Measurements from ENCODE around the gene ERLEC1. TPM values are rescaled to one million over a fixed set of nuclear protein-coding genes. Genes with fewer than 3 reads are reported as not detected.
"Not testable (repeated sequence)": the region's sequence is repeated elsewhere in the genome, so short reads cannot be mapped to it uniquely, and the experiment has no call there.

ERLEC1 gene
- total RNA-seq, 1 donor from 2014 or later, result 44.9 TPM

GRCh38 chr2:53848062-53848461 lies 61.2 kb downstream of the ERLEC1 start:
- H3K9me3 ChIP-seq (ENCODE audit: control insufficient read depth in 3 of 3, low read length in 3 of 3), result no peaks in the 10 kb centered on the region
- H3K4me1 ChIP-seq (ENCODE audit: control insufficient read depth in 3 of 3, insufficient read depth in 3 of 3, low read length in 3 of 3), result no peaks in the 10 kb centered on the region
- H3K36me3 ChIP-seq (ENCODE audit: control insufficient read depth in 3 of 3, insufficient read depth in 3 of 3, low read length in 3 of 3), result peaks cover under 1 to 3% (median 2%) of the 10 kb centered on the region in 3 donors
- no peaks in the 10 kb centered on the region for H3K27me3 ChIP-seq (ENCODE audit: control insufficient read depth in 3 of 3, insufficient read depth in 3 of 3, low read length in 3 of 3)
- H3K4me3 ChIP-seq (ENCODE audit: low read length in 3 of 3), result no peak overlapping the region
- no peak overlapping the region for H3K9ac ChIP-seq (ENCODE audit: low read depth in 1 of 3, low read length in 3 of 3)
- no peak overlapping the region for H3K27ac ChIP-seq (ENCODE audit: low read depth, low read length)

GRCh38 chr2:53851052-53851757 lies 64.4 kb downstream of the ERLEC1 start:
- H3K9ac ChIP-seq (ENCODE audit: low read depth in 1 of 3, low read length in 3 of 3); H3K4me3 ChIP-seq (ENCODE audit: low read length in 3 of 3); H3K27me3 ChIP-seq (ENCODE audit: control insufficient read depth in 3 of 3, insufficient read depth in 3 of 3, low read length in 3 of 3); H3K27ac ChIP-seq (ENCODE audit: low read depth, low read length); H3K4me1 ChIP-seq (ENCODE audit: control insufficient read depth in 3 of 3, insufficient read depth in 3 of 3, low read length in 3 of 3); H3K9me3 ChIP-seq (ENCODE audit: control insufficient read depth in 3 of 3, low read length in 3 of 3): not testable (repeated sequence)
- H3K36me3 ChIP-seq (ENCODE audit: control insufficient read depth in 3 of 3, insufficient read depth in 3 of 3, low read length in 3 of 3), result peaks cover 8 to 14% (median 11%) of the 10 kb centered on the region in 3 donors

DNA sequence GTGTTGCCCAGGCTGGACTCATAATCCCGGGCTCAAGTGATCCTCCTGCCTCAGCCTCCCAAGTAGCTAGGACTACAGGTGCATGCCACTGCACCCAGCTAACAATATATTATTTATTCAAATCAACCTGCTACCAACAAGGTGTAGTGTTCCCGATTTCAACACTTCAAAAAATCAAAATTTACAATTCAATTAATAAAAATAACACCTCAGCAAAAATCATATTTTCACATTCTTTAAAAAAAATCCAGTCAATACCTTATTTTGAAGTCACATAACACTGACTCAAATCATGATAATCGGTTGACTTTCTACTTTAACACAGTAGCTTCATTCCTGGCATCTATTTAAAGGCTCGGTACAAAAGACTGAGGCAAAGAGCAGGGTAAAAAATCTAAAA lies 65.7 kb downstream of the ERLEC1 start:
- Histone ChIP-seq H3K9me3 (ENCODE audit: control insufficient read depth in 3 of 3, low read length in 3 of 3) (no peaks in the 10 kb centered on the region), H3K27ac (ENCODE audit: low read depth, low read length) (no peak overlapping the region), H3K4me3 (ENCODE audit: low read length in 3 of 3) (no peak overlapping the region), H3K36me3 (ENCODE audit: control insufficient read depth in 3 of 3, insufficient read depth in 3 of 3, low read length in 3 of 3) (peaks cover 8 to 14% (median 11%) of the 10 kb centered on the region in 3 donors), H3K9ac (ENCODE audit: low read depth in 1 of 3, low read length in 3 of 3) (no peak overlapping the region), H3K4me1 (ENCODE audit: control insufficient read depth in 3 of 3, insufficient read depth in 3 of 3, low read length in 3 of 3) (no peaks in the 10 kb centered on the region), H3K27me3 (ENCODE audit: control insufficient read depth in 3 of 3, insufficient read depth in 3 of 3, low read length in 3 of 3) (no peaks in the 10 kb centered on the region)

GRCh38 chr2:53854678-53855077 lies 67.8 kb downstream of the ERLEC1 start:
- Histone ChIP-seq H3K4me3 (ENCODE audit: low read length in 3 of 3) (no peak overlapping the region), H3K27ac (ENCODE audit: low read depth, low read length) (no peak overlapping the region), H3K9ac (ENCODE audit: low read depth in 1 of 3, low read length in 3 of 3) (no peak overlapping the region), H3K4me1 (ENCODE audit: control insufficient read depth in 3 of 3, insufficient read depth in 3 of 3, low read length in 3 of 3) (no peaks in the 10 kb centered on the region), H3K36me3 (ENCODE audit: control insufficient read depth in 3 of 3, insufficient read depth in 3 of 3, low read length in 3 of 3) (peaks cover 8 to 14% (median 11%) of the 10 kb centered on the region in 3 donors), H3K27me3 (ENCODE audit: control insufficient read depth in 3 of 3, insufficient read depth in 3 of 3, low read length in 3 of 3) (no peaks in the 10 kb centered on the region), H3K9me3 (ENCODE audit: control insufficient read depth in 3 of 3, low read length in 3 of 3) (no peaks in the 10 kb centered on the region)

GRCh38 chr2:53856272-53856671 lies 69.4 kb downstream of the ERLEC1 start:
- Histone ChIP-seq H3K36me3 (ENCODE audit: control insufficient read depth in 3 of 3, insufficient read depth in 3 of 3, low read length in 3 of 3) (peaks cover 8 to 14% (median 11%) of the 10 kb centered on the region in 3 donors), H3K4me1 (ENCODE audit: control insufficient read depth in 3 of 3, insufficient read depth in 3 of 3, low read length in 3 of 3) (no peaks in the 10 kb centered on the region), H3K9me3 (ENCODE audit: control insufficient read depth in 3 of 3, low read length in 3 of 3) (no peaks in the 10 kb centered on the region), H3K9ac (ENCODE audit: low read depth in 1 of 3, low read length in 3 of 3) (no peak overlapping the region), H3K27ac (ENCODE audit: low read depth, low read length) (no peak overlapping the region), H3K27me3 (ENCODE audit: control insufficient read depth in 3 of 3, insufficient read depth in 3 of 3, low read length in 3 of 3) (no peaks in the 10 kb centered on the region), H3K4me3 (ENCODE audit: low read length in 3 of 3) (no peak overlapping the region)

DNA sequence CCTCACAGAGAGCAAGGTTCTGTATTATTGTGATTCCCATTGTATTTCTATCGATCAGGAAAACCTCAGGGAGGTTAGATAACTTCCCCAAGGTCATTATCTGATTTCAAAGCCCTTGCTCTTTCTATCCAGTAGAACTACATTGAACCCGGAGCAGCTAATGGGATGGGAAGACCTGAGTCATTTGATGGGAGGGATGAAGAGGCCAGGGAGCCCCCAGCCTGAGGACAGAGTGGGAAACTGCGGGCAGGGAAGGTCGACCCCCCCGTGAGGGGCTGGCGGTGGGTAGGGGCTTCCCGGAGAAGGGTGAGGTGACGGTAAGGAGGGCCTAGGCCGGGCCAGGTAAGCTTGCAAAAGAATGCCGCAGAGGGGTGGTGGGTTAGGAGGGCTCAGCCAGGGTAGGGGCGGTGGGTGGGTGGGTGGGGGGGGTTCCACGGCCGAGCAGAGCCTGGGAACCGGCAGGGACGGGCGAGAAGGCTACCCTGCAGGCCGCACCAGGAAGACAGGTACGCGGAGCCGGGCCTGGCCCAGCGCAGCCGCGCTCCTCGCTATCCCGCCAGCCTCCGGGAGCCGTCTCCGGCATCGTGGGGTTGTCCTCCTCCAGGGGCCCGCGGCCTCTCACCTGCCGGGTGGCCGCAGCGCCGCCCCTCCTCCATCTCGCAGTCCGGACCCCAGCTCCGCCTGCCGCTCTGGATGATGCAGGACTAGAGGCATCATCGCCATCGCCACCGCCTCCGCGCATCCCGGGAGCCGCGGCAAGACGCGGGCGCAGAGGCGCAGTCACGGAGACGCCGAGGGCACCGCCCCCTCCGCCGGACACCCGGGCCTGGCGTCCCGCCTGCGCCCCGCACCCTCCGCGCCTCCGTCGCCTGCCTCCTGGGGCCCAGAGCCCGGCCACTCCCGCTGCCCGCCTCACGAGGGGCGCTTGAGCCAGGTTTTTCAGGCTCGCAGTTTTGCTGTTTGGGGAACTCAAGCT lies 72.7 kb downstream of the ERLEC1 start, which contains the start of gene GPR75:
GPR75 (minus strand) TSS at position 762 of the 976 bp plus-strand sequence. CDS start 5,211 bp downstream, outside the sequence.
- Histone ChIP-seq H3K4me1 (ENCODE audit: control insufficient read depth in 3 of 3, insufficient read depth in 3 of 3, low read length in 3 of 3) (no peaks in the 10 kb centered on the region), H3K9me3 (ENCODE audit: control insufficient read depth in 3 of 3, low read length in 3 of 3) (no peaks in the 10 kb centered on the region), H3K4me3 (ENCODE audit: low read length in 3 of 3) (no peak within 1 kb of the TSS), H3K27me3 (ENCODE audit: control insufficient read depth in 3 of 3, insufficient read depth in 3 of 3, low read length in 3 of 3) (no peaks in the 10 kb centered on the region), H3K27ac (ENCODE audit: low read depth, low read length) (no peak within 1 kb of the TSS), H3K36me3 (ENCODE audit: control insufficient read depth in 3 of 3, insufficient read depth in 3 of 3, low read length in 3 of 3) (peaks cover 3 to 4% (median 4%) of the 10 kb centered on the region in 3 donors), H3K9ac (ENCODE audit: low read depth in 1 of 3, low read length in 3 of 3) (peak within 1 kb of the TSS in 1 of 3 donors; percentile 27)

GRCh38 chr2:53861824-53862223 lies 75.0 kb downstream of the ERLEC1 start:
- Histone ChIP-seq H3K9me3 (ENCODE audit: control insufficient read depth in 3 of 3, low read length in 3 of 3) (no peaks in the 10 kb centered on the region), H3K36me3 (ENCODE audit: control insufficient read depth in 3 of 3, insufficient read depth in 3 of 3, low read length in 3 of 3) (peaks cover 9 to 21% (median 20%) of the 10 kb centered on the region in 3 donors), H3K4me3 (ENCODE audit: low read length in 3 of 3) (no peak overlapping the region), H3K9ac (ENCODE audit: low read depth in 1 of 3, low read length in 3 of 3) (no peak overlapping the region), H3K4me1 (ENCODE audit: control insufficient read depth in 3 of 3, insufficient read depth in 3 of 3, low read length in 3 of 3) (no peaks in the 10 kb centered on the region), H3K27ac (ENCODE audit: low read depth, low read length) (no peak overlapping the region), H3K27me3 (ENCODE audit: control insufficient read depth in 3 of 3, insufficient read depth in 3 of 3, low read length in 3 of 3) (no peaks in the 10 kb centered on the region)

DNA sequence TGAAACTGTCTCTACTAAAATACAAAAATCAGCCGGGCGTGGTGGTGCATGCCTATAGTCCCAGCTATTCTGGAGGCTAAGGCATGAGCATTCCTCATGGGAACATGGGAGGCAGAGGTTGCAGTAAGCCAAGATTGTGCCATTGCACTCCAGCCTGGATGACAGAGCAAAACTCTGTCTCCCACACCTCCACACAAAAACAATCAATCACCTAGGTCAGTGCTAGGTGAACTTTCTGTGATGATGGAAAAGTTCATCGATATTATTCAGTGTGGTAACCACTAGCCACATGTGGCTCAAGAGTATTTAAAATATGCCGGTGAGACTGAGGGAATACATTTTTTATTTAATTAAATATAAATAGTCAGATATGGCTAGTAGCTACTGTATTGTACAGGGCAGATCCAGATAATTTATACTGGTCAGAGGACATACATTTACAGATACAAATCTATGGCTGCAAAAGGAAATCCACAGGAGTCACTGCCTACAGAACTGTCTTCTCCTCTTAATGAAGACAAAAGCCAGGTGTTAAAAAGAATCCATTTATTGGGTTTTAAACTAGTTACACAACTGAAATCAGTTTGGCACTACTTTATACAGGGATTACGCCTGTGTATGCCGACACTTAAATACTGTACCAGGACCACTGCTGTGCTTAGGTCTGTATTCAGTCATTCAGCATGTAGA lies 76.8 kb downstream of the ERLEC1 start:
- H3K36me3 ChIP-seq (ENCODE audit: control insufficient read depth in 3 of 3, insufficient read depth in 3 of 3, low read length in 3 of 3), result peaks cover 9 to 26% (median 25%) of the 10 kb centered on the region in 3 donors
- H3K9me3 ChIP-seq (ENCODE audit: control insufficient read depth in 3 of 3, low read length in 3 of 3), result no peaks in the 10 kb centered on the region
- no peak overlapping the region for H3K27ac ChIP-seq (ENCODE audit: low read depth, low read length)

GRCh38 chr2:53865264-53865663 lies 78.4 kb downstream of the ERLEC1 start:
- H3K27ac ChIP-seq (ENCODE audit: low read depth, low read length), result no peak overlapping the region
- no peaks in the 10 kb centered on the region for H3K9me3 ChIP-seq (ENCODE audit: control insufficient read depth in 3 of 3, low read length in 3 of 3)
- no peak overlapping the region for H3K4me3 ChIP-seq (ENCODE audit: low read length in 3 of 3)
- no peak overlapping the region for H3K9ac ChIP-seq (ENCODE audit: low read depth in 1 of 3, low read length in 3 of 3)
- no peaks in the 10 kb centered on the region for H3K4me1 ChIP-seq (ENCODE audit: control insufficient read depth in 3 of 3, insufficient read depth in 3 of 3, low read length in 3 of 3)
- H3K27me3 ChIP-seq (ENCODE audit: control insufficient read depth in 3 of 3, insufficient read depth in 3 of 3, low read length in 3 of 3), result no peaks in the 10 kb centered on the region
- H3K36me3 ChIP-seq (ENCODE audit: control insufficient read depth in 3 of 3, insufficient read depth in 3 of 3, low read length in 3 of 3), result peaks cover 9 to 34% (median 28%) of the 10 kb centered on the region in 3 donors

More for the DNA sequence above, 76.8 kb downstream of the ERLEC1 start:
- Histone ChIP-seq H3K4me3 (ENCODE audit: low read length in 3 of 3) (no peak overlapping the region), H3K27me3 (ENCODE audit: control insufficient read depth in 3 of 3, insufficient read depth in 3 of 3, low read length in 3 of 3) (no peaks in the 10 kb centered on the region), H3K9ac (ENCODE audit: low read depth in 1 of 3, low read length in 3 of 3) (no peak overlapping the region), H3K4me1 (ENCODE audit: control insufficient read depth in 3 of 3, insufficient read depth in 3 of 3, low read length in 3 of 3) (no peaks in the 10 kb centered on the region)

Measured in skeletal muscle tissue (tissue), 4 donors.